Hepatocyte (in vitro differentiated cells): ENCODE measurements around the gene RETSAT.

Experiments used
- CTCF ChIP-seq: fragments of 200-600 bp; sonication (generic); IDR thresholded peaks from 2 replicates; pipeline ENCODE4 v1.5.1; 2016; ENCODE audit warnings: antibody characterized with exemption, mild to moderate bottlenecking; ENCODE audit not compliant: poor library complexity
- EZH2 ChIP-seq: fragments of 200-600 bp; sonication (generic); IDR thresholded peaks from 2 replicates; pipeline ENCODE4 v1.6.1; 2016; ENCODE audit warnings: antibody characterized with exemption, mild to moderate bottlenecking, borderline replicate concordance
- EZH2phosphoT487 ChIP-seq: fragments of 200-600 bp; sonication (generic); IDR thresholded peaks from one replicate; pipeline ENCODE4 v1.6.1; 2018; ENCODE audit warnings: antibody characterized with exemption, mild to moderate bottlenecking, low read depth, moderate library complexity; ENCODE audit not compliant: unreplicated experiment, severe bottlenecking

GRCh38 chr2:85342156-85342555, 12.2 kb downstream of the RETSAT start:
- no peak for TF ChIP-seq CTCF
- no peak for TF ChIP-seq EZH2
- no peak for TF ChIP-seq EZH2phosphoT487
